Raji (cell line): Measurements from ENCODE around the gene ATP9A.

ENCODE experiments used
- POLR2A ChIP-seq: IDR thresholded peaks from 2 replicates; pipeline ENCODE4 v1.6.1; 2011; ENCODE audit warnings: low read depth, low read length, control low read depth; ENCODE audit not compliant: insufficient read depth

ATP9A gene

DNA sequence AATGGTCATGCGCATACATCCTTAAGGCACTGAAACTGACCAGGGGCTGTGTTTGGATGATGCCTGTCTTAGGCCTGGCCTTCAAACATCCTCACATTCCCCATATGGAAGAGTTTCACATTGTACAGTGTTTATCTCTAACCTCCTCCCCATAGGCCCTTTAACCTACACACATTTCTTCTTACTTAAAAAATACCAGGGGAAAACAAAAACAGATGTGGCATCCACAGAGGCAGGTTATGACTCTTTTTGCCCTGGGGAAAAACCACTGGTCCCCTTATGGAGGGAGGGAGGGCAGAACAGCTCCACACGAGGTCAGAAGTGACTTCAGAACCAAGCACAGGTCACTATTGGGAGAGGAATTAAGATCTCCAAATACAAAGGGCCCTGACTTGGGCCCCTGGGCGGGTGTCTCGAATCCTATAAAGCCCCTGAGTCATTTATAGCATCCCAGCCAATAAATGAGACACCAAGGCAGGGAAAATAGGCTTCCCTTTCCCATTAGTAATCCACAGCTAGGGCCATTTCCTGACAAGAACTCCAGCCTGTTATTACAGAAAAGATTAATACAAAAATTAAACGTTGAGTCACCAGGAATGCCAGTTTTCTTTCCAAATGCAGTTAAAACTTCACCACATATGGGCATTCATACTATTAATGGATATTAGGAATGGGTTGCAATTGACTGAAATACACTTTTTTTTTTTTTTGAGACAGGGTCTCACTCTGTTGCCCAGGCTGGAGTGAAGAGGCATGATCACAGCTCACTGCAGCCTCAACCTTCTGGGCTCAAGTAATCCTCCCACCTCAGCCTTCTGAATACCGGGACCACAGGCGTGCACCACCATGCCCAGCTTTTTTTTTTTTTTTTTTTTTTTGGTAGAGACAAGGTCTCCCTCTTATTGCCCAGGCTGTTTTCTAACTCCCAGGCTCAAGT lies 107.2 kb downstream of the ATP9A start:
- no peak for TF ChIP-seq POLR2A

- no peak for TF ChIP-seq POLR2A
Observed at GRCh38 chr20:51659491-51660050, 108.6 kb downstream of the ATP9A start.

DNA sequence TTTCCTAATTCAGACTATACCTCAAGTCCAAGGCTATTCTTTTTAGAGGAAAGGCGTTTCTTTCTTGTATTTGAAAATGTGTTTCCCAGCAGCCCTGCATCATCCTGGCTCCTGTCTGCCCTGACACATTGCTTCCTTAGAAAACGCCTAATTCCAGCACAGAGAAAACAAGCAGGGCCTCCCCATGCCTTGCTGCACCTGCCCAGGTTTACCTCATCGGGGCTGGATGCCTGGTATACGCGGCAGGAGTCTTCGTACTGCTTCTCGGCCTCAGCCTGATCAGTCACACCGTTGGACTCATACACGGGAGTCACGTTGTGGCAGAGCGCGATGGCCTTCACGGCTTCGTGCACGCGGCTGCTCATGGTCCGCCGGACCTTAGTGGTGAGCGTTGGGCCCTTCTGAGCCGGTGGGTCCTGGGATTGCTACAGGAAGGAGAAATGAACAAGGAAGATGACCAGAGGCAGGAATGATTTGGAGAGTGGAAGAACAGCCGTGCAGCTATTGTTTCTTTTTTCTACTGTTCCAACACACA lies 111.4 kb downstream of the ATP9A start:
- no peak for TF ChIP-seq POLR2A

- TF ChIP-seq POLR2A, result no peak
Observed at GRCh38 chr20:51654495-51654894, 113.7 kb downstream of the ATP9A start.

DNA sequence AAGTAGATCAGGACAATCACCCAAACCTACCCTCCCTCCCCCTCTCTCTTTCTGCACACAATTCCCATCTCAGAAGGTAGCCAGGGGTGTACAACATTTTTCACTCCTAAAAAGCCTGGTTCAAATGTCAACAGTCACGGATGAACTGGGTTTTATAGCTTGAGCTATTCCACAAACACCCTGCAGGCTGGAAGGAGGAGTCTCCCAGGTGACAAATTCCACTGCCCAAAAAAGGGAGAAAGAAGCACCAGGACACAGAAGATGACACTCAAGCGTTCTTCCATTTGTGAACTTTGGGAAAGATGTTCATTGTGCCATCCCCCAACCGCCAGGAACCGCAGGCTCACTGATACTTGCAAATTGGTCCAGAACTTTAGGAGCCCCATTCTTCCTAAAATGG lies 114.1 kb downstream of the ATP9A start:
- TF ChIP-seq POLR2A, result no peak

GRCh38 chr20:51653226-51653625 lies 115.0 kb downstream of the ATP9A start:
- no peak for TF ChIP-seq POLR2A

GRCh38 chr20:51651921-51652549 lies 116.2 kb downstream of the ATP9A start:
- TF ChIP-seq POLR2A, result no peak

GRCh38 chr20:51650685-51651134 lies 117.5 kb downstream of the ATP9A start:
- no peak for TF ChIP-seq POLR2A

DNA sequence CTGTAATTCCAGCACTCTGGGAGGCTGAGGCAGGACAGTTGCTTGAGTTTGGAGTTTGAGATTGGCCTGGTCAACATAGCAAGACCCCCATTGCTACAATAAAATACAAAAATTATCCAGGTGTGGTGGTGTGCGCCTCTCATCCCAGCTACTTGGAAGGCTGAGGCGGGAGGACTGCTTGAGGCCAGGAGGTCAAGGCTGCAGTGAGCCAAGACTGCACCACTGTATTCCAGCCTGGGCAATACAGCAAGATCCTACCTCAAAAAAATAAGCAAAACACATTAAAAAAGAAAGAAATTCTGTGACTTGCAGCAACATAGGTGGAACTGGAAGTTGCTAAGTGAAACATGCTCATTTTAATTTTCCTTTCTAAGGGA lies 119.6 kb downstream of the ATP9A start:
- no peak for TF ChIP-seq POLR2A

DNA sequence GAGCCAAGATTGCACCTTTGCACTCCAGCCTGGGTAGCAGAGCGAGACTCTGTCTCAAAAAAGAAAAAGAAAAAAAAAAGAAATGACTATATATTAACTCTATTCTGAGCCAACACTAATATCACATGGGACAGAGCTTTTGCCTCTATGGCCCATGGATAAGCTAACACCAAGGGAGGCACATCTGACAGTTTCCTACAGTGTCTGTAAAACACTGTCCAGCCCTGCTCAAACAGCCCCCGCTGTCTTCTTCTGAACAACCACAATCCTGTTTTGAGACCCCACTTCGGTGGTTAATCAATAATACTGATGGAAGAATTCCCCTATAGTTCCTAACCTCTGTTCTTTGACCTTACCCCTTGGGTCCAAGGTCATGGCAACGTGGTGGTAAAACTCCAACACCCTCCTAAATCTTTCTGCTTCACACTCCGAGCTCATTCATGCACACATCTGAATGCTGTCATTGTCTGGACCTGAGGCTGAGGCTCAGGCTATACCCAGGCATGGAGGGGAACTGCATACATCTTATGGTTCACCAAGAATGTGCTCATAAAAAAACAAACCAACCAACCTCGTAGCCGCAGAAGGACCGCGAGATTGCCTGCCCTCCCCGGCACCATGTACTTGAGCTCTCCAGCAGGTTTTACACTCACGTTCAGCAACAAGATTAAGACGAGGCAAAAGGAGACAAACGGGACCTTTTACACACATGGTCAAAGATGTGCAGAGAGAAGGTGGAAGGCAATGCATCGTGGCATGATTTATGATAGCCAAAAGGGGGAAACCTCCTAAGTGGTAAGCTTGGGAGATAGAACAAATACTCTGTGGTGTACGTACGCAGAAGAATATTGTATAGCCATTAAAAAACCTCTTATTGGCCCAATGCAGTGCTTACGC lies 120.3 kb downstream of the ATP9A start:
- TF ChIP-seq POLR2A, result no peak

GRCh38 chr20:51643390-51643789 lies 124.8 kb downstream of the ATP9A start:
- no peak for TF ChIP-seq POLR2A

GRCh38 chr20:51641866-51642265 lies 126.3 kb downstream of the ATP9A start:
- TF ChIP-seq POLR2A, result no peak

DNA sequence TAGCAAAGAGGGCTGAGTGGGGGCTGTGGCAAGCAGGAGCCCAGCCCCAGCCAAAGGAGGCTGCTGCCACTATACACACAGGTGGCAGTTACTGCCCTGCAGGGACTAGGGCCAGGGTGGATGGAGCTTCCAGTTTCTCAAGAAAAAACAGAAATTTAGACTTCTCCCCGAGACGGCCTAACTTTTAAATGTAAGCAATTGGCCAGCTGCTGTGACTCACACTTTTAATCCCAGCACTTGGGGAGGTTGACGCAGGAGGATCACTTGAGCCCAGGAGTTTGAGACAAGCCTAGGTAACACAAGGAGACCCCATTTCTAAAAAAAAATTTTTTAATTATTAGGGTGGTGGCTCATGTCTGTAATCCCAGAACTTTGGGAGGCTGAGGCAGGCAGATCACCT lies 127.4 kb downstream of the ATP9A start:
- TF ChIP-seq POLR2A, result no peak

DNA sequence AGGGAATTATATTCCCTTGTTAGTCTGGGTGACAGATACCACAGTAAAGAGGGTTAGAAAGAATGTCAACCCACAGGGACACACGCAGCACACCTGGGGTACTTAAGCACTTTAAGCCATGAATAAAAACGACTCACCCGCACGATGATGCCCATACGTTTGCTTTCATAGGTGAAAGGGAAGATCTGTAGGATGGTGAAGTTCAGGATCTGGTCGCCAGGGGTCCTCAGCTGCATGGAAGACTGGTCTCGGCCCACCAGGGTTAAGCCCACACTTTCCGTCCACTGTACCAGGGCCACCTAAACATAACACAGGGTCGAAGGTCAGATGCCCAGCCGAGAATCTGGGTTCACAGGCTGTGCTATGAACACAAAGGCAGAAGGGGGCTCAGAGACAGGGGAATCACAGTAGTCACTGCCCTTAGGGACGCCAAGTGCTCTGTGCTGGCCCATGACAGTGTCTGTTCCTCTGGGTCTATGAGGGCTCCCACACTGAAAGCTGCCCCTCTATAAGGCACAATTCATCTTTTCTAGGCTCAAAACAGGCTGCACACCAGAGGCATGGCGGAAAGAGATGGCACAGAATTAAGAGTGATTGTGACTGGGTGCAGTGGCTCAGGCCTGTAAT lies 128.9 kb downstream of the ATP9A start:
- TF ChIP-seq POLR2A, result no peak
